ENCODE data around the gene PIGZ. TPM values are rescaled to one million over a fixed set of nuclear protein-coding genes. Genes with fewer than 3 reads are reported as not detected.

The PIGZ gene
- total and polyA plus RNA-seq, 4 donors = 1.4 to 5.5 (median 2.2) TPM

DNA sequence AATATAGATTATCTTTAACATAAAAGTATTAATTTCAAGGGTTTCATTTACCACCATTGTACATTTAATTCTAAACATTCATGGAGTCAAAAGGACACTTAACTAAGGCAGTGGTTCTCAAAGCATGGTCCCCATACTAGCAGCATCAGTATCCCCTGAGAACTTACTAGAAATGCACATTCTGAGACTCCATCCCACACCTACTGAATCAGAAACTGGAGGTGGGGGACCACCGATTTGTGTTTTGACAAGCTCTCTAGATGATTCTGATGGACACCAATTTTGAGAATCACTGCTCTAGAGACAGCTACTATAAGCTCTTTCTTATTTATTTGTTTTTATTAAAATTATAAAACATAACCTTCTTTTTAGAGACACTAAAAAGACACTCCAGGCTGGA is 66.9 kb downstream of the PIGZ start:
- WGBS, 2 donors = 94% methylated on average over 1 of the region's 1 CpG
- Histone ChIP-seq H3K9ac (ENCODE audit: insufficient read depth in 1 of 2, low read length in 2 of 2) (no peak overlapping the region), H3K4me3 (no peak overlapping the region), H3K9me3 (ENCODE audit: control insufficient read depth in 4 of 4, insufficient read depth in 3 of 4, low read length in 3 of 4) (no peaks in the 10 kb centered on the region), H3K36me3 (ENCODE audit: control insufficient read depth in 4 of 4, insufficient read depth in 4 of 4, low read length in 4 of 4) (peaks cover 13 to 32% (median 24%) of the 10 kb centered on the region in 4 donors), H3K4me1 (ENCODE audit: control insufficient read depth in 5 of 5, insufficient read depth in 5 of 5, low read length in 5 of 5) (no peaks in the 10 kb centered on the region), H3K27me3 (ENCODE audit: control insufficient read depth in 3 of 3, insufficient read depth in 3 of 3, low read length in 2 of 3) (no peaks in the 10 kb centered on the region), H3K27ac (ENCODE audit: low read depth in 1 of 2, low read length in 1 of 2) (no peak overlapping the region)
- DNase-seq = no peak
- ATAC-seq (ENCODE audit: insufficient read depth, low FRiP score) = no peak
- TF ChIP-seq, protein P1, sequence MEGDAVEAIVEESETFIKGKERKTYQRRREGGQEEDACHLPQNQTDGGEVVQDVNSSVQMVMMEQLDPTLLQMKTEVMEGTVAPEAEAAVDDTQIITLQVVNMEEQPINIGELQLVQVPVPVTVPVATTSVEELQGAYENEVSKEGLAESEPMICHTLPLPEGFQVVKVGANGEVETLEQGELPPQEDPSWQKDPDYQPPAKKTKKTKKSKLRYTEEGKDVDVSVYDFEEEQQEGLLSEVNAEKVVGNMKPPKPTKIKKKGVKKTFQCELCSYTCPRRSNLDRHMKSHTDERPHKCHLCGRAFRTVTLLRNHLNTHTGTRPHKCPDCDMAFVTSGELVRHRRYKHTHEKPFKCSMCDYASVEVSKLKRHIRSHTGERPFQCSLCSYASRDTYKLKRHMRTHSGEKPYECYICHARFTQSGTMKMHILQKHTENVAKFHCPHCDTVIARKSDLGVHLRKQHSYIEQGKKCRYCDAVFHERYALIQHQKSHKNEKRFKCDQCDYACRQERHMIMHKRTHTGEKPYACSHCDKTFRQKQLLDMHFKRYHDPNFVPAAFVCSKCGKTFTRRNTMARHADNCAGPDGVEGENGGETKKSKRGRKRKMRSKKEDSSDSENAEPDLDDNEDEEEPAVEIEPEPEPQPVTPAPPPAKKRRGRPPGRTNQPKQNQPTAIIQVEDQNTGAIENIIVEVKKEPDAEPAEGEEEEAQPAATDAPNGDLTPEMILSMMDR (IDR thresholded peaks at IDR 0.05; ENCODE audit: control extremely low read depth, extremely low read depth) = no peak

Other genes with a start within 250 kb of the PIGZ start
- gene PAK2, start 229.0 kb downstream of the PIGZ start, total RNA-seq = 10 to 100 TPM; 69.6 to 81.4 TPM
- gene PAK2, start 229.0 kb downstream of the PIGZ start, polyA plus RNA-seq = 10 to 100 TPM; 23.7 to 40.6 TPM
- gene SENP5, start 100.9 kb downstream of the PIGZ start, total RNA-seq = 10 to 100 TPM; 26.6 to 55.7 TPM
- 10 to 100 TPM in 1 of 2 donors, 1 to 10 TPM in 1; 7.7 to 10.8 TPM for gene SENP5, start 100.9 kb downstream of the PIGZ start, polyA plus RNA-seq
- gene NCBP2, start 26.3 kb downstream of the PIGZ start, total RNA-seq = 10 to 100 TPM; 37.4 to 47.9 TPM
- 10 to 100 TPM; 47.1 to 48.6 TPM for gene NCBP2, start 26.3 kb downstream of the PIGZ start, polyA plus RNA-seq
- 10 to 100 TPM in 1 of 2 donors, 1 to 10 TPM in 1; 2.6 to 10.6 TPM for gene MELTF, start 61.0 kb upstream of the PIGZ start, total RNA-seq
- 1 to 10 TPM; 3.0 to 4.9 TPM for gene MELTF, start 61.0 kb upstream of the PIGZ start, polyA plus RNA-seq

Data from lung (tissue), 12 donors.